Caco-2 (cell line): ENCODE data around the gene GTF3A. TPM values are rescaled to one million over a fixed set of nuclear protein-coding genes. Genes with fewer than 3 reads are reported as not detected.

Experiments
- BruUV-seq: library from RNA; stranded (reverse); fragments of 400-500 nt; replicated peaks from 2 replicates; lab custom pipeline; 2021; lab: Mats Ljungman, UMichigan
- CTCF ChIA-PET: fragments of 300-600 bp; sonication (Branson Sonifier 250); formaldehyde crosslinking; loops from one replicate; lab custom pipeline; 2022; ENCODE audit warnings: antibody characterized with exemption; lab: Charles Lee
- POLR2A ChIA-PET: fragments of 300-600 bp; sonication (Branson Sonifier 250); formaldehyde crosslinking; loops from one replicate; lab custom pipeline; 2022; ENCODE audit warnings: antibody characterized with exemption; lab: Charles Lee
- DNase-seq, 2 experiments: peaks; one replicate each; pipeline versions ENCODE4 v3.0.0 to v3.0.0-alpha.2; 2020 to 2022
- H3K27me3 ChIP-seq: replicated peaks from 2 replicates; pipeline ENCODE4 v1.6.0; 2011; ENCODE audit warnings: low read length; ENCODE audit not compliant: control insufficient read depth, insufficient read depth
- H3K36me3 ChIP-seq: 2 replicates; pipeline ENCODE4 v1.5.1; 2011; ENCODE audit warnings: low read length; ENCODE audit not compliant: control insufficient read depth, insufficient read depth
- H3K4me1 ChIP-seq: fragments of 250-450 bp; sonication (Bioruptor Pico); 2 replicates; pipeline ENCODE4 v1.5.1; 2020; ENCODE audit warnings: mild to moderate bottlenecking
- H3K4me3 ChIP-seq: 2 replicates; pipeline ENCODE4 v1.5.1; 2011; ENCODE audit warnings: low read depth, mild to moderate bottlenecking, control low read depth, low read length
- H3K9me3 ChIP-seq: fragments of 250-450 bp; sonication (Bioruptor Pico); 2 replicates; pipeline ENCODE4 v1.5.1; 2020; ENCODE audit warnings: mild to moderate bottlenecking, moderate library complexity
- H3K27ac Mint-ChIP-seq: one replicate; pipeline ENCODE4 v1.8.0; 2022; ENCODE audit warnings: mixed read lengths; ENCODE audit not compliant: unreplicated experiment
- H3K27me3 Mint-ChIP-seq: one replicate; pipeline ENCODE4 v1.8.0; 2022; ENCODE audit warnings: mixed read lengths; ENCODE audit not compliant: insufficient read depth, unreplicated experiment
- H3K36me3 Mint-ChIP-seq: one replicate; pipeline ENCODE4 v1.8.0; 2022; ENCODE audit warnings: mild to moderate bottlenecking, mixed read lengths; ENCODE audit not compliant: insufficient read depth, unreplicated experiment
- H3K4me1 Mint-ChIP-seq: one replicate; pipeline ENCODE4 v1.8.0; 2022; ENCODE audit warnings: low read depth, mixed read lengths; ENCODE audit not compliant: unreplicated experiment
- H3K4me3 Mint-ChIP-seq: one replicate; pipeline ENCODE4 v1.8.0; 2022; ENCODE audit warnings: mild to moderate bottlenecking, moderate library complexity, mixed read lengths; ENCODE audit not compliant: unreplicated experiment
- H3K9me3 Mint-ChIP-seq: one replicate; pipeline ENCODE4 v1.8.0; 2022; ENCODE audit warnings: mixed read lengths; ENCODE audit not compliant: unreplicated experiment
- CTCF ChIP-seq, 2 experiments: fragments of 200-600 bp in 1 of 2; IDR thresholded peaks; 1 replicate in 1 of 2; 2 replicates in 1 of 2; pipeline versions ENCODE4 v1.5.1 to v1.8.0; 2011 to 2022; ENCODE audit warnings: antibody characterized with exemption in 1 of 2, control low read depth in 1 of 2, inconsistent platforms in 1 of 2, low read depth in 1 of 2, low read length in 1 of 2, mild to moderate bottlenecking in 1 of 2, moderate library complexity in 1 of 2; ENCODE audit not compliant: insufficient read depth in 1 of 2, severe bottlenecking in 1 of 2, unreplicated experiment in 1 of 2
- intact Hi-C: fragments of 100-400 bp; cut with micrococcal nuclease; formaldehyde crosslinking; loops from one replicate; pipeline ENCODE4 v1.10.0; 2022; ENCODE audit not compliant: unreplicated experiment
- total RNA-seq: library from RNA; stranded (reverse); gene quantifications from 2 replicates; pipeline ENCODE4 v1.2.3, GENCODE V29; 2022

GTF3A gene
- total RNA-seq, 1 experiment from 2014 or later, result 141 TPM

GRCh38 chr13:27403203-27403678 is 21.2 kb upstream of the GTF3A start:
- Mint-ChIP-seq H3K4me1 (peaks cover 26% of the 10 kb centered on the region), H3K27ac (peak overlapping the region; percentile 95), H3K36me3 (peaks cover 9% of the 10 kb centered on the region), H3K27me3 (no peaks in the 10 kb centered on the region), H3K9me3 (no peaks in the 10 kb centered on the region), H3K4me3 (peak overlapping the region; percentile 75)
- DNase-seq, result no peak
- Histone ChIP-seq H3K9me3 (no peaks in the 10 kb centered on the region), H3K27me3 (no peaks in the 10 kb centered on the region), H3K4me1 (peaks cover 41% of the 10 kb centered on the region), H3K36me3 (no peaks in the 10 kb centered on the region), H3K4me3 (no peak overlapping the region)
- intact Hi-C loops, result loop anchor here (1.0 kb wide), 1 partner anchor 23 kb away; no protein-coding TSS in a partner anchor
- no peak for TF ChIP-seq CTCF (IDR thresholded peaks at IDR 0.05; ENCODE audit: insufficient read depth in 1 of 2, low read depth in 1 of 2, low read length in 1 of 2, severe bottlenecking in 1 of 2, unreplicated experiment in 1 of 2)
- CTCF ChIA-PET, result interaction anchor here (0.6 to 2.5 kb wide), 10 partner anchors 10 to 566 kb away, joined by 3 to 22 read pairs (median 4); partner anchors contain the start of genes GTF3A and MTIF3
- POLR2A ChIA-PET, result interaction anchor here (0.5 to 1.3 kb wide), 7 partner anchors 22 to 578 kb away, joined by 3 to 5 read pairs (median 4); partner anchors contain the start of gene LNX2
- BruUV-seq, result no TSS peak

DNA sequence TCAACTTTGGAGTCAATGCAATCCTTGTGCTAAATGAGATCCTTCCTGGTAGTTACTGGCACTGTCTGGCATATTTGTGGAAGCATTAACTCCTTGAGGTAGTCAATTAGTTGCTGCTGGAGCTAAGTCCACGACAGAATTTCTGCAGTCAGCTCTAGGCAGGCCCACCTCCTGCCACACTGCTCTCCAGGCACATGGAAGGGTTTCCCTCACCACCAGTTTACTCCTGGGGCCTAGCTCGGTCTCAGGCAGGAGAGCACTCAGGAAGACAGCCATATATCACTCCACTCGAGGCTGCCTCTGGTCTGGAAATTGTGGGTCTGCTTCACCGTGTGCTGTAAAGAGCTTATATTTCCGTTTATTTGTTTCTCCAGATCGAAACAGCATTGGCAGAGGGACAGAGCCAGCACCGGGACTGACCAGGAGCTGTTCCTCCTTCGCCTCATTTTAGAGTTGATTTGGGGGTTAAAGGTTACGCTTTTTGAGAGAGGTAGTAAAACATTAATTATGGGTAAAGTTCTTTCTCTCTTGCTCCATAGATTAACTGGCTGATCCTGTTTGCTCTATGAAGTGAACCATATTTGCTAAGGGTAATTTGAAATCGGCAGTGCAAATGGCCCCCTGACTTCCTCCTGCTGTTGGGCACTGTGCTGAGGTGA is 20.6 kb upstream of the GTF3A start:
- no peaks in the 10 kb centered on the region for H3K27me3 ChIP-seq
- H3K9me3 Mint-ChIP-seq, result no peaks in the 10 kb centered on the region
- BruUV-seq, result TSS peak; percentile 94
- intact Hi-C loops, result loop anchor here (1.0 to 2.0 kb wide), 2 partner anchors 24 to 47 kb away; partner anchors contain the start of gene MTIF3
- ChIA-PET CTCF (interaction anchor here (0.5 to 2.5 kb wide), 12 partner anchors 9 to 566 kb away, joined by 3 to 22 read pairs (median 4); partner anchors contain the start of genes GTF3A and MTIF3), POLR2A (interaction anchor here (0.5 to 1.3 kb wide), 7 partner anchors 21 to 577 kb away, joined by 3 to 5 read pairs (median 4); partner anchors contain the start of gene LNX2)
- H3K27me3 Mint-ChIP-seq, result no peaks in the 10 kb centered on the region
- H3K4me1 ChIP-seq, result peaks cover 42% of the 10 kb centered on the region
- no peak overlapping the region for H3K4me3 ChIP-seq
- DNase-seq, result peak; percentile 61 to 76
- peak overlapping the region; percentile 75 for H3K4me3 Mint-ChIP-seq
- no peaks in the 10 kb centered on the region for H3K36me3 ChIP-seq
- no peak for TF ChIP-seq CTCF (IDR thresholded peaks at IDR 0.05; ENCODE audit: insufficient read depth in 1 of 2, low read depth in 1 of 2, low read length in 1 of 2, severe bottlenecking in 1 of 2, unreplicated experiment in 1 of 2)
- peaks cover 9% of the 10 kb centered on the region for H3K36me3 Mint-ChIP-seq
- H3K4me1 Mint-ChIP-seq, result peaks cover 26% of the 10 kb centered on the region
- peak overlapping the region; percentile 95 for H3K27ac Mint-ChIP-seq
- H3K9me3 ChIP-seq, result no peaks in the 10 kb centered on the region

DNA sequence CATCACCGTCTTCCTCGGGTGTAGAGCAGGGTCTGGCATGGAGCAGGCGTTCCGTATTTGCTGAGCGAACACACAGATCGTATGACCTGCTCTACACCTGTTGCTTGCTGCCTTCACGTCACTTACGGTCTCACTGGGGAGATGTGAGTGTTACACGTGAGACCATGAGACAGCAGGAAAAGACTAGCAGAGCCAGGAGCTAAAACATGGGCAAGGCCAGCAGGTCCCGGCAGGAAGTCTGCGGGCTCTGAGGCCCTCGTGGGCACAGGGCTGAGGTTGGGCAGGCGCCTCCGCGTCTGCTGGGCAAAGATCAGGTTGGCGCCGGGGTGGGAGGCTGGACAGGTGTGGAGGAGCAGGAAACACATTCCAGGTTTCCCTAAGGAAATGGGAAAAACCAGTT is 19.7 kb upstream of the GTF3A start:
- Histone ChIP-seq H3K4me1 (peaks cover 43% of the 10 kb centered on the region), H3K36me3 (no peaks in the 10 kb centered on the region), H3K9me3 (no peaks in the 10 kb centered on the region), H3K4me3 (no peak overlapping the region), H3K27me3 (no peaks in the 10 kb centered on the region)
- Mint-ChIP-seq H3K9me3 (no peaks in the 10 kb centered on the region), H3K36me3 (peaks cover 9% of the 10 kb centered on the region), H3K27ac (peak overlapping the region; percentile 95), H3K4me1 (peaks cover 30% of the 10 kb centered on the region), H3K4me3 (peak overlapping the region; percentile 75), H3K27me3 (no peaks in the 10 kb centered on the region)
- intact Hi-C loops, result loop anchor here (2.0 kb wide), 1 partner anchor 46 kb away; the partner anchor contains the start of gene MTIF3
- ChIA-PET CTCF (interaction anchor here (0.8 to 2.5 kb wide), 3 partner anchors 8 to 422 kb away, joined by 3 to 13 read pairs (median 7); no protein-coding TSS in a partner anchor), POLR2A (no interaction called here)
- DNase-seq, result no peak
- no peak for TF ChIP-seq CTCF (IDR thresholded peaks at IDR 0.05; ENCODE audit: insufficient read depth in 1 of 2, low read depth in 1 of 2, low read length in 1 of 2, severe bottlenecking in 1 of 2, unreplicated experiment in 1 of 2)
- BruUV-seq, result no TSS peak
